HepG2 (cell line): ENCODE results near the gene PPP1CA. TPM values are rescaled to one million over a fixed set of nuclear protein-coding genes. Genes with fewer than 3 reads are reported as not detected.

Experiments used
- BHLHE40 ChIP-seq: IDR thresholded peaks from 2 replicates; pipeline ENCODE4 v1.6.1; 2011; ENCODE audit warnings: low read length, improper control_type of control experiment
- HOXD1 ChIP-seq: sonication (generic); formaldehyde crosslinking; IDR thresholded peaks from 2 replicates; pipeline ENCODE4 v1.5.0; 2020; ENCODE audit warnings: missing genetic modification reagents
- IRF2 ChIP-seq: IDR thresholded peaks from 2 replicates; pipeline ENCODE4 v1.6.1; 2018; ENCODE audit warnings: missing genetic modification reagents, missing compliant biosample characterization
- KDM6A ChIP-seq: IDR thresholded peaks from 2 replicates; pipeline ENCODE4 v1.6.1; 2016; ENCODE audit warnings: low read depth
- MAFF ChIP-seq: IDR thresholded peaks from 2 replicates; pipeline ENCODE4 v1.6.1; 2011; ENCODE audit warnings: low read depth, low read length, improper control_type of control experiment
- MZF1 ChIP-seq: sonication (generic); formaldehyde crosslinking; IDR thresholded peaks from 2 replicates; pipeline ENCODE4 v1.8.1; 2023; ENCODE audit warnings: mild to moderate bottlenecking, missing genetic modification reagents, borderline replicate concordance
- NFIC ChIP-seq: IDR thresholded peaks from 2 replicates; pipeline ENCODE4 v1.6.1; 2012; ENCODE audit warnings: mild to moderate bottlenecking, low read length, inconsistent platforms
- POLR2AphosphoS2 ChIP-seq: IDR thresholded peaks from 2 replicates; pipeline ENCODE4 v1.6.1; 2011; ENCODE audit warnings: low read depth, low read length, improper control_type of control experiment
- POLR2AphosphoS5 ChIP-seq: IDR thresholded peaks from 2 replicates; pipeline ENCODE4 v1.6.1; 2012; ENCODE audit warnings: low read depth, low read length
- PPARG ChIP-seq: conservative IDR thresholded peaks from 2 replicates; pipeline ENCODE4 v1.6.1; 2016; ENCODE audit warnings: missing biosample characterization, missing genetic modification reagents
- RBM22 ChIP-seq: fragments of 200-400 bp; formaldehyde crosslinking; optimal IDR thresholded peaks from 2 replicates; pipeline ENCODE3; 2017; ENCODE audit warnings: mild to moderate bottlenecking, low read length, moderate library complexity
- SNAPC2 ChIP-seq: sonication (generic); formaldehyde crosslinking; IDR thresholded peaks from 2 replicates; pipeline ENCODE4 v1.8.1; 2022; ENCODE audit warnings: mild to moderate bottlenecking, missing genetic modification reagents
- SNRNP70 ChIP-seq: fragments of 200-400 bp; formaldehyde crosslinking; IDR thresholded peaks from 2 replicates; pipeline ENCODE4 v1.6.1; 2017; ENCODE audit warnings: mild to moderate bottlenecking, low read depth, low read length, moderate library complexity
- YY1 ChIP-seq: IDR thresholded peaks from 2 replicates; pipeline ENCODE4 v1.6.1; 2011; ENCODE audit warnings: low read length, low read depth, moderate library complexity, mild to moderate bottlenecking; ENCODE audit not compliant: insufficient read depth, insufficient replicate concordance
- ZBTB14 ChIP-seq: sonication (generic); formaldehyde crosslinking; IDR thresholded peaks from 2 replicates; pipeline ENCODE4 v1.4.0; 2020; ENCODE audit warnings: missing genetic modification reagents
- ZFP36L1 ChIP-seq: sonication (generic); formaldehyde crosslinking; IDR thresholded peaks from 2 replicates; pipeline ENCODE4 v1.8.0; 2022; ENCODE audit warnings: mild to moderate bottlenecking, missing genetic modification reagents, moderate library complexity
- ZNF772 ChIP-seq: sonication (generic); formaldehyde crosslinking; IDR thresholded peaks from 2 replicates; pipeline ENCODE4 v1.5.0; 2020; ENCODE audit warnings: mild to moderate bottlenecking, missing genetic modification reagents
- ZNF775 ChIP-seq: sonication (generic); formaldehyde crosslinking; IDR thresholded peaks from 2 replicates; pipeline ENCODE4 v1.4.0; 2020; ENCODE audit warnings: missing genetic modification reagents, mild to moderate bottlenecking, moderate library complexity, borderline replicate concordance
- polyA plus RNA-seq, 8 experiments: library from polyadenylated mRNA; depleted of rRNA in 3 of 8; stranded (reverse) in 7 of 8; unstranded in 1 of 8; fragments of >200 nt; fragmentation: Illumina TruSeq in 4 of 8; extraction: Trizol in 4 of 8; gene quantifications; 2 replicates each; pipeline versions ENCODE4 v1.2.1 to v1.2.3, GENCODE V29; 2011 to 2016; ENCODE audit warnings: low read depth in 4 of 8, missing spikeins in 1 of 8, mixed read lengths in 1 of 8; ENCODE audit not compliant: insufficient read depth in 1 of 8
- total RNA-seq, 5 experiments: library from RNA; depleted of rRNA; stranded (reverse); fragments of >200 nt; fragmentation: Illumina TruSeq; extraction: Trizol; gene quantifications; 2 replicates each; pipeline ENCODE4 v1.2.3, GENCODE V29; 2016; ENCODE audit warnings: low read depth in 1 of 5
- TF ChIP-seq, protein P1 (sequence below): sonication (generic); formaldehyde crosslinking; IDR thresholded peaks from 2 replicates; pipeline ENCODE4 v1.4.0; 2020; ENCODE audit warnings: missing genetic modification reagents, borderline replicate concordance
- TF ChIP-seq, protein P2 (sequence below): sonication (generic); formaldehyde crosslinking; IDR thresholded peaks from 2 replicates; pipeline ENCODE4 v1.9.0; 2021; ENCODE audit warnings: missing genetic modification reagents, mild to moderate bottlenecking, borderline replicate concordance
- TF ChIP-seq, protein P3 (sequence below): IDR thresholded peaks from 2 replicates; pipeline ENCODE4 v1.6.1; 2012; ENCODE audit warnings: low read depth, low read length, improper control_type of control experiment

The PPP1CA gene
- total and polyA plus RNA-seq, 2 of the 13 experiments (the other 11 are each of a cell fraction or from before 2014, with no cell fraction given): 149 to 170 TPM

DNA sequence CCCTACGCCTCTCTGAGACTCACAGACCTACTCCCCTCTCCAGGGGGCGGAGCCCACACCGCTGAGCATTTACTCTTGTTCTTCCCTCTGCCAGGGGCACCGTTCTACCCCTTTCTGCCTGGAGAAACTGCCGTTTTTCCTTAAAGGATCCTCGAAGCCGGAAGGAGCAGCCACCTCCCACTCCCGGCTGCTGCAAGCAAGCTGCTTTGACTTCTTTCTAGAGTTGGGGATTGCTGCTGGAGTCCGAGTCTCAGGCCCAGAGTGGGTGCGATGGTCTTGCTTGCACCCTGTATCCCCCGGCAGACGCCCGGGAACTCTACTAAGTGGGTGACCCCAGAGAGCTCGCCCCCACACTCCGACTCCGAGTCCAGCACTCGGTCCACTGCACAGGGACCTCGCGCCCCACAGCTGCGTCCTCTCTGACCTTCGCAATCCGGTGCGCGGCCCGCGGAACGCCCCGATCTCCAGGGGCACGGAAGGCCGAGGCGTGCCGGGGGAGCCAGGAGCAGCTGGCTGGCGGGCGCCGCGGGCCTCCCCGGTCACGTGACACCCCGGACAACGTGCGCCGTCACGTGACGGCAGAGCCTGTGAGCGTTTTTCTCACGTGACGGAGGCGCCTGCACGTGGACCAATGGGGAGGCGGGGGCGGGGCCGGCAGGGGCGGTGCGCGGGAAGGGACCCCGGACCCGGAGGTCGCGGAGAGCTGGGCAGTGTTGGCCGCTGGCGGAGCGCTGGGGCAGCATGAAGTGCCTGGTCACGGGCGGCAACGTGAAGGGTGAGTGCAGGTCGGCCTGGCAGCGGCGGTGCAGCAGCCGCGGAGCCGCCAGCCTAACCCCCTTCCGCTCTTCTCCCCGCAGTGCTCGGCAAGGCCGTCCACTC, 10.1 kb downstream of the PPP1CA start, which contains the start of gene RAD9A (continued):
- TF ChIP-seq, protein P1, sequence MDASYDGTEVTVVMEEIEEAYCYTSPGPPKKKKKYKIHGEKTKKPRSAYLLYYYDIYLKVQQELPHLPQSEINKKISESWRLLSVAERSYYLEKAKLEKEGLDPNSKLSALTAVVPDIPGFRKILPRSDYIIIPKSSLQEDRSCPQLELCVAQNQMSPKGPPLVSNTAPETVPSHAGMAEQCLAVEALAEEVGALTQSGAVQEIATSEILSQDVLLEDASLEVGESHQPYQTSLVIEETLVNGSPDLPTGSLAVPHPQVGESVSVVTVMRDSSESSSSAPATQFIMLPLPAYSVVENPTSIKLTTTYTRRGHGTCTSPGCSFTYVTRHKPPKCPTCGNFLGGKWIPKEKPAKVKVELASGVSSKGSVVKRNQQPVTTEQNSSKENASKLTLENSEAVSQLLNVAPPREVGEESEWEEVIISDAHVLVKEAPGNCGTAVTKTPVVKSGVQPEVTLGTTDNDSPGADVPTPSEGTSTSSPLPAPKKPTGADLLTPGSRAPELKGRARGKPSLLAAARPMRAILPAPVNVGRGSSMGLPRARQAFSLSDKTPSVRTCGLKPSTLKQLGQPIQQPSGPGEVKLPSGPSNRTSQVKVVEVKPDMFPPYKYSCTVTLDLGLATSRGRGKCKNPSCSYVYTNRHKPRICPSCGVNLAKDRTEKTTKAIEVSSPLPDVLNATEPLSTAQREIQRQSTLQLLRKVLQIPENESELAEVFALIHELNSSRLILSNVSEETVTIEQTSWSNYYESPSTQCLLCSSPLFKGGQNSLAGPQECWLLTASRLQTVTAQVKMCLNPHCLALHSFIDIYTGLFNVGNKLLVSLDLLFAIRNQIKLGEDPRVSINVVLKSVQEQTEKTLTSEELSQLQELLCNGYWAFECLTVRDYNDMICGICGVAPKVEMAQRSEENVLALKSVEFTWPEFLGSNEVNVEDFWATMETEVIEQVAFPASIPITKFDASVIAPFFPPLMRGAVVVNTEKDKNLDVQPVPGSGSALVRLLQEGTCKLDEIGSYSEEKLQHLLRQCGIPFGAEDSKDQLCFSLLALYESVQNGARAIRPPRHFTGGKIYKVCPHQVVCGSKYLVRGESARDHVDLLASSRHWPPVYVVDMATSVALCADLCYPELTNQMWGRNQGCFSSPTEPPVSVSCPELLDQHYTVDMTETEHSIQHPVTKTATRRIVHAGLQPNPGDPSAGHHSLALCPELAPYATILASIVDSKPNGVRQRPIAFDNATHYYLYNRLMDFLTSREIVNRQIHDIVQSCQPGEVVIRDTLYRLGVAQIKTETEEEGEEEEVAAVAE: peak; percentile 20; the same call in 1 of the 2 replicates
- TF ChIP-seq IRF2 (CRISPR knock-in tag) (peak; percentile 60; the same call in 1 of the 2 replicates), MAFF (no peak), HOXD1 (CRISPR knock-in tag) (peak; percentile 80; the same call in 1 of the 2 replicates), MZF1 (CRISPR knock-in tag) (no peak), SNAPC2 (CRISPR knock-in tag) (no peak), POLR2AphosphoS5 (peak; percentile 78), YY1 (peak; percentile 62), NFIC (0 out of 2 replicates have a peak, but pooled peaks have one; percentile 53), RBM22 (no peak), ZNF772 (no peak), POLR2AphosphoS2 (no peak), ZBTB14 (CRISPR knock-in tag) (no peak), KDM6A (peak; percentile 19; the same call in 1 of the 2 replicates), SNRNP70 (no peak), ZNF775 (no peak; the same call in 1 of the 2 replicates), BHLHE40 (peak; percentile 99), PPARG (CRISPR knock-in tag) (peak; percentile 57), ZFP36L1 (CRISPR knock-in tag) (peak; percentile 95)
- TF ChIP-seq, protein P2, sequence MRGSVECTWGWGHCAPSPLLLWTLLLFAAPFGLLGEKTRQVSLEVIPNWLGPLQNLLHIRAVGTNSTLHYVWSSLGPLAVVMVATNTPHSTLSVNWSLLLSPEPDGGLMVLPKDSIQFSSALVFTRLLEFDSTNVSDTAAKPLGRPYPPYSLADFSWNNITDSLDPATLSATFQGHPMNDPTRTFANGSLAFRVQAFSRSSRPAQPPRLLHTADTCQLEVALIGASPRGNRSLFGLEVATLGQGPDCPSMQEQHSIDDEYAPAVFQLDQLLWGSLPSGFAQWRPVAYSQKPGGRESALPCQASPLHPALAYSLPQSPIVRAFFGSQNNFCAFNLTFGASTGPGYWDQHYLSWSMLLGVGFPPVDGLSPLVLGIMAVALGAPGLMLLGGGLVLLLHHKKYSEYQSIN (CRISPR knock-in tag): no peak
- TF ChIP-seq, protein P3, sequence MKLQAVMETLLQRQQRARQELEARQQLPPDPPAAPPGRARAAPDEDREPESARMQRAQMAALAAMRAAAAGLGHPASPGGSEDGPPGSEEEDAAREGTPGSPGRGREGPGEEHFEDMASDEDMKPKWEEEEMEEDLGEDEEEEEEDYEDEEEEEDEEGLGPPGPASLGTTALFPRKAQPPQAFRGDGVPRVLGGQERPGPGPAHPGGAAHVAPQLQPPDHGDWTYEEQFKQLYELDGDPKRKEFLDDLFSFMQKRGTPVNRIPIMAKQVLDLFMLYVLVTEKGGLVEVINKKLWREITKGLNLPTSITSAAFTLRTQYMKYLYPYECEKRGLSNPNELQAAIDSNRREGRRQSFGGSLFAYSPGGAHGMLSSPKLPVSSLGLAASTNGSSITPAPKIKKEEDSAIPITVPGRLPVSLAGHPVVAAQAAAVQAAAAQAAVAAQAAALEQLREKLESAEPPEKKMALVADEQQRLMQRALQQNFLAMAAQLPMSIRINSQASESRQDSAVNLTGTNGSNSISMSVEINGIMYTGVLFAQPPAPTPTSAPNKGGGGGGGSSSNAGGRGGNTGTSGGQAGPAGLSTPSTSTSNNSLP: no peak
